HG02852 (cell line): ENCODE data around the gene EPG5.
"Not testable (repeated sequence)": the region's sequence is repeated elsewhere in the genome, so short reads cannot be mapped to it uniquely, and the experiment has no call there.

Experiments used
- ATAC-seq: cut with Tn5 transposase; IDR thresholded peaks from one replicate; pipeline ENCODE4 v1.9.1; 2021; ENCODE audit warnings: mild to moderate bottlenecking, moderate library complexity; ENCODE audit not compliant: unreplicated experiment

EPG5 gene

DNA sequence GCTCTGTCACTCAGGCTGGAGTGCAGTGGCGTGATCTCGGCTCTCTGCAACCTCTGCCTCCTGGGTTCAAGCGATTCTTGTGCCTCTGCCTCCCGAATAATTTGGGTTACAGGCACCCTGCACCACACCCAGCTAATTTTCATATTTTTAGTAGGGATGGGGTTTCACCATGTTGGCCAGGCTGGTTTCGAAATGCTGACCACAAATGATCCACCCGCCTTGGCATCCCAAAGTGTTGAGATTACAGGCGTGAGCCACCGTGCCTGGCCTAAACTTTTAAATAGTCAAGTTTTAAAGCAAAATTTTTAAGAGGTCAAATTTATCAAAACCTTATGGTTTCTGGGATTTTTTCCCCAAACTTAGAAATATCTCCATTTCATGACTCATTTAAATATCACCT lies 148.4 kb downstream of the EPG5 start:
- ATAC-seq = not testable (repeated sequence)

GRCh38 chr18:45817543-45817942 lies 149.6 kb downstream of the EPG5 start:
- ATAC-seq = no peak

- not testable (repeated sequence) for ATAC-seq
These were observed 152.4 kb downstream of the EPG5 start for GRCh38 chr18:45814733-45815132.

- ATAC-seq = not testable (repeated sequence)
These were observed 160.0 kb downstream of the EPG5 start for GRCh38 chr18:45807144-45807543.

- no peak for ATAC-seq
These were observed 160.9 kb downstream of the EPG5 start for GRCh38 chr18:45806226-45806625.

DNA sequence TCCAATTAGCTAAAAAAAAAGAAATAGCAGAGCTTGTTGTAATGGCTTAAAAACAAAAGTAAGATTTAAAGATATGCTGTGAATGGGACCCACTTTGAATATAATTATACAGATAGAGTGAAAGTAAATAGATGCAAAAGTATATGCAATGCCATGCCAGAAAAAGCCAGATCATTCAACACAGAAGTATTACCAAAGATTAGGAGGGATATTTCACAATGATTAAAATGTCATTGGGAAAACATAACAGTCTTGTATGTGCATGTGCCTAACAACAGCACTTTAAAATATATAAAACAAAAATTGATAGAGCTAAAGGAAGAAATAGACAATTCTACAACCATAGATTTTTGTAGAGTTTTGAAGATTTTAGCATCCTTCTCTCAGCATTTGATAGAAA lies 161.6 kb downstream of the EPG5 start:
- no peak for ATAC-seq

DNA sequence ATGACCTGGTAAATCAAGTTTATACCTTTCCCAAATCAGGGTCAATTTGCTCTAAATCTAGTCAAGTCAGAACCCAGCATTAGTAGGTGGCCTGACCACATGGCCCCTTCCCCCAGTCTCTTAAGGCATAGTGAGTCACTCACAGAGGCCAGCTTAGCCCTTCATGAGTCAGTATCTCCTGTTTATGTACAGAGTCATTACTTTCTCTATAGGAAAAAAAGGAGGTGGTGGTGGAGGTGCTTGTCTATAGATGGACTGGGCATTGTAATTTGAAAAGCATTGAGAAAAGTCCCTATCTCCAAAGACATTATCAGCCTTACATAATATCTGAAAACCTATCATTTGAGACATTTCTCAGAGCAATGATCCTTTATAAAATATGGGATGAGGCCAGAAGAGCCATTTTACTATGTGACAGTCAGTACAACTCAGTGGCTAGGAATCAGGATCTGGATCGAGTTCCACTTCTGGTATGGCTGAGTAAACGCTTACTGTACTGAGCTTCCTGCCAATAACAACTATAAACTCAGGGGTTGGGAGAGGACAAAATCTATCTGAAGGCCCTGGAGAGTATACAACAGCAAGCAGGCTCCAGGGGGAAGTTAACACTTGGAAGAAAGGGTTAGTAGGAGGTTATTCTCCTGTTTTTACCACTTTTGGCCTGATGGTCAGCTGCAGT lies 164.2 kb downstream of the EPG5 start:
- no peak for ATAC-seq

GRCh38 chr18:45801416-45802004 lies 165.6 kb downstream of the EPG5 start:
- no peak for ATAC-seq
